Fibroblast of mammary gland (primary cell): Measurements from ENCODE around the gene CCDC181.
"Not testable (repeated sequence)": the region's sequence is repeated elsewhere in the genome, so short reads cannot be mapped to it uniquely, and the experiment has no call there.

Experiments used
- DNase-seq: peaks from one replicate; pipeline ENCODE4 v3.0.0-alpha.2; 2010; ENCODE audit warnings: low read depth
- H3K4me3 ChIP-seq: 2 replicates; pipeline ENCODE4 v1.5.1; 2011; ENCODE audit warnings: low read depth, mild to moderate bottlenecking, low read length, moderate library complexity; ENCODE audit not compliant: control insufficient read depth
- TF ChIP-seq, protein P1 (sequence below): conservative IDR thresholded peaks from 2 replicates; pipeline ENCODE4 v1.5.1; 2011; ENCODE audit warnings: low read depth, low read length, inconsistent platforms; ENCODE audit not compliant: control insufficient read depth, insufficient read depth

Gene CCDC181

DNA sequence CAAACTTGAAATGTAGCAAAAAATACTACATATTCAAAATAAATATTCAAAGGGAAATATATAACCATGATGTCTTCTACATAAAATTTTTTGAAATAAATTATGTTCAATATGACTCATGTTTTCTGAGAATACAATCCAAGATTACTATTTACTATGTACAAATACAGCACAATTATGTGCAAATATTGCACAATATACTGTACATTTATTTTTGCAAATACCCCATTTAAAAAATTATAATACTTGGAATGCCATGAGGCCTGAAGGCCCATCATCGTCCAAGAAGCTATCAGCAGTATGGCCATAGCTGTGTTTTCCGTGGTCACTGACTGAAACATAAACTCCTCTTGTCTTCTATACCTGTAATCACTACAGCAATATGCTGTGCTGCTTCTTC, 12.3 kb downstream of the CCDC181 start:
- TF ChIP-seq, protein P1, sequence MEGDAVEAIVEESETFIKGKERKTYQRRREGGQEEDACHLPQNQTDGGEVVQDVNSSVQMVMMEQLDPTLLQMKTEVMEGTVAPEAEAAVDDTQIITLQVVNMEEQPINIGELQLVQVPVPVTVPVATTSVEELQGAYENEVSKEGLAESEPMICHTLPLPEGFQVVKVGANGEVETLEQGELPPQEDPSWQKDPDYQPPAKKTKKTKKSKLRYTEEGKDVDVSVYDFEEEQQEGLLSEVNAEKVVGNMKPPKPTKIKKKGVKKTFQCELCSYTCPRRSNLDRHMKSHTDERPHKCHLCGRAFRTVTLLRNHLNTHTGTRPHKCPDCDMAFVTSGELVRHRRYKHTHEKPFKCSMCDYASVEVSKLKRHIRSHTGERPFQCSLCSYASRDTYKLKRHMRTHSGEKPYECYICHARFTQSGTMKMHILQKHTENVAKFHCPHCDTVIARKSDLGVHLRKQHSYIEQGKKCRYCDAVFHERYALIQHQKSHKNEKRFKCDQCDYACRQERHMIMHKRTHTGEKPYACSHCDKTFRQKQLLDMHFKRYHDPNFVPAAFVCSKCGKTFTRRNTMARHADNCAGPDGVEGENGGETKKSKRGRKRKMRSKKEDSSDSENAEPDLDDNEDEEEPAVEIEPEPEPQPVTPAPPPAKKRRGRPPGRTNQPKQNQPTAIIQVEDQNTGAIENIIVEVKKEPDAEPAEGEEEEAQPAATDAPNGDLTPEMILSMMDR: no peak
- DNase-seq: no peak
- no peak overlapping the region for H3K4me3 ChIP-seq

DNA sequence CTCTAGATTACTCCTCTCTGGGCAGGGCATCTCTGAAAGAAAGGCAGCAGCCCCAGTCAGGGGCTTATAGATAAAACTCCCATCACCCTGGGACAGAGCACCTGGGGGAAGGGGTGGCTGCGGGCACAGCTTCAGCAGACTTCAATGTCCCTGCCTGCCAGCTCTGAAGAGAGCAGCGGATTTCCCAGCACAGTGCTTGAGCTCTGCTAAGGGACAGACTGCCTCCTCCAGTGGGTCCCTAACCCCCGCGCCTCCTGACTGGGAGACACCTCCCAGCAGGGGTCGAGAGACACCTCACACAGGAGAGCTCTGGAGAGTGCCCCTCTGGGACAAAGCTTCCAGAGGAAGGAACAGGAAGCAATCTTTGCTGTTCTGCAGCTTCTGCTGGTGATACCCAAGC, 18.9 kb downstream of the CCDC181 start:
- H3K4me3 ChIP-seq, DNase-seq: not testable (repeated sequence)

DNA sequence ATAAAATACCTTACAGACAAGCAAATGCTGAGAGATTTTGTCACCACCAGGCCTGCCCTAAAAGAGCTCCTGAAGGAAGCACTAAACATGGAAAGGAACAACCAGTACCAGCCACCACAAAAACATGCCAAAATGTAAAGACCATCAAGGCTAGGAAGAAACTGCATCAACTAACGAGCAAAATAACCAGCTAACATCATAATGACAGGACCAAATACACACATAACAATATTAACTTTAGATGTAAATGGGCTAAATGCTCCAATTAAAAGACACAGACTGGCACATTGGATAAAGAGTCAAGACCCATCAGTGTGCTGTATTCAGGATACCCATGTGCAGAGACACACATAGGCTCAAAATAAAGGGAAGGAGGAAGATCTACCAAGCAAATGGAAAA, 24.7 kb downstream of the CCDC181 start:
- not testable (repeated sequence) for H3K4me3 ChIP-seq, DNase-seq

DNA sequence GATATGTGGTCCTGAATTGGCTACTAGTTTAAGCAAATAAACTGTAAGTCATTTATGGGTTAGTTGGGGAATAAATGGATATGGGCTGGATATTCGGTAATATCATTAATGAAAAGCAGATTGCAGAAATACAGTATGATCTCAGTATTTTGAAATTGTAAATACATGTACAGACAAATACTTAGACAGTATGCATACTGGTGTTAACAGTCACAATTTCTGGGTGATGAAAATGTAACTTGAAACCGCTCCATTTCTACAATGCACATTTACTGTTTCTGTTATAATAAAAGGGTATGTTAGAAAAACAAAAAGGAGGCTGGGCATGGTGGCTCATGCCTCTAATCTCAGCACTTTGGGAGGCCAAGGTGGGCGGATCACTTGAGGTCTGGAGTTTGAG, 31.3 kb downstream of the CCDC181 start:
- peak; percentile 10 for DNase-seq
- TF ChIP-seq, protein P1: no peak
- no peak overlapping the region for H3K4me3 ChIP-seq

DNA sequence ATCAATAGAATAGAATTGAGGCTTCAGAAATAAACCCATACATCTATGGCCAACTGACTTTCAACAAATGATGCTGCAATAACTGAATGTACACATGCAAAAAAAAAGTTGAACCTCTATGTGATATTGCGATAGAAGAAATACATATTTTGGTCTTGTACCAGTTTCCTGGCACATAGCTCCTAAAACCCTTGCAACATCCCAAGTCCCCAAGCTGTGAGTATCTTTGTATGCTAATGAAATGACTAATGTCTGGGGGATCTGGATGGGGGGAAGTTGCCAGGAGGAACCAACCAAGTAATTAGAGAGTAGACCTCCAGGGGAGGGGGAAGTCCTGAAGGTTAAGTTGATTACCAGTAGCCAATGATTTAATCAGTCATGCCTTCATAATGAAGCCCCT, 34.9 kb downstream of the CCDC181 start:
- no peak overlapping the region for H3K4me3 ChIP-seq
- DNase-seq: no peak

DNA sequence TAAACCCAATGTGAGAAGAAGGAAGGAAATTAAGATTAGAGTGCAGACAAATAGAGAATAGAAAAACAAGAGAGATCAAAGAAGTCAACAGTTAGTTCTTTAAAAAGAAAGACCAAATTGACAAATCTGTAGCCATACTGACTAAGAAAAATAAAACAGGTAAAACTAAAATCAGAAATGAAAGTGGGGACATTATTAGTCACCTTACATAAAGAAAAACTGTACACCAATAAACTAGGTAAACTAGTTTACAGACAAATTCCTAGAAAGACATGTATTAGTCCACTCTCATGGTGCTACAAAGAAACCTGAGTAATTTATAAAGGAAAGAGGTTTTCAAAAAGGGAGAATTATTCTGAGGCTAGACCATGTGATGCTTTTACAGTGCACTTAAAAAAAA, 37.0 kb downstream of the CCDC181 start:
- no peak overlapping the region for H3K4me3 ChIP-seq
- no peak for DNase-seq
- TF ChIP-seq, protein P1: no peak

More for the DNA sequence above, 34.9 kb downstream of the CCDC181 start:
- TF ChIP-seq, protein P1: no peak

DNA sequence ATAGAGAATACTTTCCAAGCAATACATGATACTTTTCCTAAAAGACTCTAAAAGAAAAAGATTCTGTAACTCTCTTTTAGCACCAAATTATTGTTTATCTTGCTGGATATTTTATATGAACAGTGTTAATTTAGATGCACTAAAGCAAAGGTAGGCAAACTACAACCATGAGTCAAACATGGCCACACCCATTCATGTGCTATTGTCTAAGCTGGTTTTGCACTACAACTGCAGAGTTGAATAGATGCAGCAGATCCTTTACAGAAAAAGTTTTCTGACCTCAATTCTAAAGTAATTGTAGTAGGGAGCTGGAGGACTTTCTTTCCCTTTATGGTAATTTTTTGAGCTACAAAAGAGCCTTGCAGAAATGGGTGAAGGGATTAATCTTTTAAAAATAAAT, 39.9 kb downstream of the CCDC181 start:
- H3K4me3 ChIP-seq: no peak overlapping the region
- DNase-seq: no peak
- TF ChIP-seq, protein P1: no peak

DNA sequence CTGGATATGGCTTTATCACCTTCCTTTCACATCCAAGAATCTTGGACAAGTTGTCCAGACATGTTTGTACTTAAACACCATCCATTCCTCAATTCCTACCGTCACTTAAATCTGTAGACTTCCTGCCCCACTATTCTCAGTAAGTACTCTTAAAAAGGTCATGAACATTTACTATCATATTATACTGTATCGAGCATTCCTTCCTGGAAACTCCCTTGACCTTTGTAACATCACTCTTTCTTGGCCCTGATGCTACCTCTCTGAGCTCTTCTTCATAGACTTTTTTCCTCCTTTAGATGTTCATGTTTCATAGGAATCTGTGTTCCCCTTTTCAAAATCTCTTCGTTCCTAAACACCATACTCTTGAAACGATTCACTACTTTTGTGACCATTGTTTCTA, 43.8 kb downstream of the CCDC181 start:
- H3K4me3 ChIP-seq: no peak overlapping the region
- no peak for DNase-seq
- TF ChIP-seq, protein P1: no peak
